Liver (tissue), 9 donors: ENCODE measurements around the gene MMRN1. TPM values are rescaled to one million over a fixed set of nuclear protein-coding genes. Genes with fewer than 3 reads are reported as not detected.

ENCODE experiments used
- DNase-seq: peaks from one replicate; pipeline ENCODE4 v3.0.0-alpha.2; 2017; ENCODE audit warnings: low spot score
- H3K27ac ChIP-seq, 2 donors: one replicate each; pipeline ENCODE4 v1.7.0; 2013; ENCODE audit warnings: inconsistent platforms in 2 of 2, low read length in 2 of 2, control low read depth in 1 of 2, low read depth in 1 of 2, mild to moderate bottlenecking in 1 of 2
- H3K27me3 ChIP-seq, 4 donors: one replicate each; pipeline versions ENCODE4 v1.6.1 to v1.7.0; 2013; ENCODE audit warnings: low read length in 3 of 4, inconsistent platforms in 1 of 4, mild to moderate bottlenecking in 1 of 4, moderate library complexity in 1 of 4; ENCODE audit not compliant: control insufficient read depth in 4 of 4, insufficient read depth in 4 of 4
- H3K36me3 ChIP-seq, 4 donors: one replicate each; pipeline versions ENCODE4 v1.6.1 to v1.7.0; 2013; ENCODE audit warnings: low read length in 3 of 4, mild to moderate bottlenecking in 3 of 4, low read depth in 1 of 4, moderate library complexity in 1 of 4; ENCODE audit not compliant: control insufficient read depth in 4 of 4, insufficient read depth in 3 of 4
- H3K4me1 ChIP-seq, 4 donors: one replicate each; pipeline versions ENCODE4 v1.6.1 to v1.7.0; 2013; ENCODE audit warnings: low read length in 3 of 4, mild to moderate bottlenecking in 3 of 4, moderate library complexity in 1 of 4; ENCODE audit not compliant: control insufficient read depth in 4 of 4, insufficient read depth in 4 of 4
- H3K4me3 ChIP-seq, 3 donors: one replicate each; pipeline versions ENCODE4 v1.6.1 to v1.7.0; 2013; ENCODE audit warnings: low read length in 3 of 3, control low read depth in 1 of 3, low read depth in 1 of 3, mild to moderate bottlenecking in 1 of 3
- H3K9ac ChIP-seq, 2 donors: one replicate each; pipeline ENCODE4 v1.7.0; 2013; ENCODE audit warnings: low read length in 2 of 2, mild to moderate bottlenecking in 2 of 2, moderate library complexity in 2 of 2, control low read depth in 1 of 2, low read depth in 1 of 2
- H3K9me3 ChIP-seq, 4 donors: one replicate each; pipeline versions ENCODE4 v1.6.1 to v1.7.0; 2013; ENCODE audit warnings: low read length in 3 of 4; ENCODE audit not compliant: control insufficient read depth in 4 of 4
- EGR1 ChIP-seq, 2 donors: IDR thresholded peaks; 2 replicates each; pipeline ENCODE4 v1.6.1; 2016 to 2018; ENCODE audit warnings: antibody characterized with exemption in 2 of 2, low read depth in 2 of 2
- FOXA1 ChIP-seq: IDR thresholded peaks from 2 replicates; pipeline ENCODE4 v1.6.1; 2016; ENCODE audit warnings: antibody characterized with exemption
- FOXA2 ChIP-seq: IDR thresholded peaks from 2 replicates; pipeline ENCODE4 v1.6.1; 2016; ENCODE audit warnings: antibody characterized with exemption
- HNF4A ChIP-seq, 2 donors: conservative IDR thresholded peaks; 2 replicates each; pipeline ENCODE4 v1.6.1; 2016; ENCODE audit warnings: antibody characterized with exemption in 2 of 2, mild to moderate bottlenecking in 2 of 2
- HNF4G ChIP-seq: IDR thresholded peaks from 2 replicates; pipeline ENCODE4 v1.6.1; 2016; ENCODE audit warnings: antibody characterized with exemption
- JUND ChIP-seq, 2 donors: IDR thresholded peaks; 2 replicates each; pipeline ENCODE4 v1.6.1; 2016; ENCODE audit warnings: antibody characterized with exemption in 2 of 2
- NR2F2 ChIP-seq: IDR thresholded peaks from 2 replicates; pipeline ENCODE4 v1.6.1; 2016; ENCODE audit warnings: antibody characterized with exemption
- RAD21 ChIP-seq, 2 donors: IDR thresholded peaks; 2 replicates each; pipeline ENCODE4 v1.6.1; 2016; ENCODE audit warnings: antibody characterized with exemption in 2 of 2, mild to moderate bottlenecking in 2 of 2
- RXRA ChIP-seq, 2 donors: IDR thresholded peaks; 2 replicates each; pipeline ENCODE4 v1.6.1; 2017 to 2018; ENCODE audit warnings: antibody characterized with exemption in 2 of 2, mild to moderate bottlenecking in 1 of 2
- SP1 ChIP-seq: IDR thresholded peaks from 2 replicates; pipeline ENCODE4 v1.6.1; 2018; ENCODE audit warnings: antibody characterized with exemption, mild to moderate bottlenecking
- TAF1 ChIP-seq: conservative IDR thresholded peaks from 2 replicates; pipeline ENCODE4 v1.6.1; 2016; ENCODE audit warnings: antibody characterized with exemption, mild to moderate bottlenecking
- YY1 ChIP-seq: IDR thresholded peaks from 2 replicates; pipeline ENCODE4 v1.6.1; 2016; ENCODE audit warnings: antibody characterized with exemption, mild to moderate bottlenecking
- WGBS: extraction: QIAGEN DNeasy Blood & Tissue Kit; methylation state at CpG from one replicate; pipeline ENCODE4 v1.1.7; 2013; 5-methylcytosine and 5-hydroxymethylcytosine counted together
- polyA plus RNA-seq, 2 donors: library from polyadenylated mRNA; stranded (reverse) in 1 of 2; unstranded in 1 of 2; fragments of 200-250 nt in 1 of 2; fragments of >200 nt in 1 of 2; fragmentation: Nextera tagmentation in 1 of 2; extraction: Ambion mirVana in 1 of 2; gene quantifications; one replicate each; pipeline versions ENCODE4 v1.2.1 to v1.2.3, GENCODE V29; 2013 to 2015
- total RNA-seq, 2 donors: library from RNA; depleted of rRNA; stranded (reverse); fragments of >200 nt; gene quantifications; one replicate each; pipeline ENCODE4 v1.2.3, GENCODE V29; 2014
- TF ChIP-seq, protein P1 (sequence below): IDR thresholded peaks from 2 replicates; pipeline ENCODE4 v1.6.1; 2016; ENCODE audit warnings: antibody characterized with exemption, mild to moderate bottlenecking
- TF ChIP-seq, protein P2 (sequence below): IDR thresholded peaks from 2 replicates; pipeline ENCODE4 v1.6.1; 2016; ENCODE audit warnings: antibody characterized with exemption
- TF ChIP-seq, protein P3 (sequence below): IDR thresholded peaks from 2 replicates; pipeline ENCODE4 v1.6.1; 2016; ENCODE audit warnings: antibody characterized with exemption
- donor health status: healthy.
- donor health status: healthy.
- donor health status: healthy.
- donor health status: healthy.
- donor health status: healthy.

Gene MMRN1
- total and polyA plus RNA-seq, 4 donors, result 4.4 to 15.6 (median 10.2) TPM

DNA sequence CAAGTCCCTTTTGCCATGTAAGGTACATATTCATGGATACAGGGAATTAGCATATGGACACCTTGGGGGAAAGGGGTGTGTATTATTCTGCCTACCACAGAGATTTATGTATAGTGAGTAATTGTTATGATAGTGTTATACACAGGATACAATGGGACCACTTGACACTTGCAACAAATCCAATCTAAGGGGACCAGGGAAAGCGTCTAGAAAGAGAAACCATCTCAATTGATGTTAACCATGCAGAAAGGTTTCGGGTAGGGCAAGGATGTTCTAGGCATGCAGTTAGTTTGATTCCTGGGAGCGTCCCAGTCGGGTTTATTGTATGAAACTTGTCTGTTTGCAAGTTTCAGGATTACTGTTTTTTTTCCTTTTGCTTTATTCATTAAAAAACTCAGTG lies 34.2 kb downstream of the MMRN1 start (continued):
- TF ChIP-seq, protein P1, sequence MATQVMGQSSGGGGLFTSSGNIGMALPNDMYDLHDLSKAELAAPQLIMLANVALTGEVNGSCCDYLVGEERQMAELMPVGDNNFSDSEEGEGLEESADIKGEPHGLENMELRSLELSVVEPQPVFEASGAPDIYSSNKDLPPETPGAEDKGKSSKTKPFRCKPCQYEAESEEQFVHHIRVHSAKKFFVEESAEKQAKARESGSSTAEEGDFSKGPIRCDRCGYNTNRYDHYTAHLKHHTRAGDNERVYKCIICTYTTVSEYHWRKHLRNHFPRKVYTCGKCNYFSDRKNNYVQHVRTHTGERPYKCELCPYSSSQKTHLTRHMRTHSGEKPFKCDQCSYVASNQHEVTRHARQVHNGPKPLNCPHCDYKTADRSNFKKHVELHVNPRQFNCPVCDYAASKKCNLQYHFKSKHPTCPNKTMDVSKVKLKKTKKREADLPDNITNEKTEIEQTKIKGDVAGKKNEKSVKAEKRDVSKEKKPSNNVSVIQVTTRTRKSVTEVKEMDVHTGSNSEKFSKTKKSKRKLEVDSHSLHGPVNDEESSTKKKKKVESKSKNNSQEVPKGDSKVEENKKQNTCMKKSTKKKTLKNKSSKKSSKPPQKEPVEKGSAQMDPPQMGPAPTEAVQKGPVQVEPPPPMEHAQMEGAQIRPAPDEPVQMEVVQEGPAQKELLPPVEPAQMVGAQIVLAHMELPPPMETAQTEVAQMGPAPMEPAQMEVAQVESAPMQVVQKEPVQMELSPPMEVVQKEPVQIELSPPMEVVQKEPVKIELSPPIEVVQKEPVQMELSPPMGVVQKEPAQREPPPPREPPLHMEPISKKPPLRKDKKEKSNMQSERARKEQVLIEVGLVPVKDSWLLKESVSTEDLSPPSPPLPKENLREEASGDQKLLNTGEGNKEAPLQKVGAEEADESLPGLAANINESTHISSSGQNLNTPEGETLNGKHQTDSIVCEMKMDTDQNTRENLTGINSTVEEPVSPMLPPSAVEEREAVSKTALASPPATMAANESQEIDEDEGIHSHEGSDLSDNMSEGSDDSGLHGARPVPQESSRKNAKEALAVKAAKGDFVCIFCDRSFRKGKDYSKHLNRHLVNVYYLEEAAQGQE, result no peak
- no peak for TF ChIP-seq FOXA2

DNA sequence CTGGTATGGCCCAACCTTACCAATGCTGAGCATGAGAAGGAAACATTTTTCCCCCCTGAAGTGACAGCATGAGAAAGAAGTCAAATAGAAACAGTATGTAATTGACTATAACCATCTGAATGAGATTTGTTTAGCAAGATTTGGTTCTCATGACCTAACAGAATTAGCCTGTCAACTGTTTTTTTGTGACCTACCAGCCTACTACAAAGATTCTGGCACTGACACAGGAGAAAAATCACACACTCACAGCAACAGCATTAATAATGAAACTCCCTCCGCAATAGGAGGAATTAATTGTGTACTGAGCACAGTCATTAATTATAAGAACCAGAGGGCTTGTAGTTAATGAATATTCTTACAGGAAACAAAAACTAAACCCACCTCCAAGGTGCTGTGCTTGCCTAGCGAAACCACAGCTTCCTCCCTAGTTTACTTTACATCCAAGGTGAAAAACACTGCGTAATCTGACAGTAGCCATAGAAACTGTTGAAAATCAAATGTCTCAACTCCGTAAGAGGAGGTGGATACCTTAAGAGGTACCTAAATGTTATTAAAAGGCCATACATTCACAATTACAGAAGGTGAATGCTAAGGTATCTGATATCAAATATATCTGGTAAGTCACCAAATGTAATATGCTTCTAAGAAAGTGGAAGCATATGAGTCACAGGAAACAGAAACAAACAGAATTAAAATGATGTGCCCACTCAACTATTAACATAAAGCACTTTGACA lies 34.9 kb downstream of the MMRN1 start:
- Histone ChIP-seq H3K27ac (no peak overlapping the region), H3K9ac (no peak overlapping the region), H3K9me3 (no peaks in the 10 kb centered on the region), H3K36me3 (no peaks in the 10 kb centered on the region), H3K27me3 (no peaks in the 10 kb centered on the region), H3K4me3 (no peak overlapping the region), H3K4me1 (no peaks in the 10 kb centered on the region)
- TF ChIP-seq HNF4G (no peak), JUND (IDR thresholded peaks at IDR 0.05) (no peak), EGR1 (IDR thresholded peaks at IDR 0.05; ENCODE audit: low read depth in 2 of 2) (no peak)
- no peak for DNase-seq
- WGBS, result 62% methylated on average over 4 of the region's 4 CpGs

DNA sequence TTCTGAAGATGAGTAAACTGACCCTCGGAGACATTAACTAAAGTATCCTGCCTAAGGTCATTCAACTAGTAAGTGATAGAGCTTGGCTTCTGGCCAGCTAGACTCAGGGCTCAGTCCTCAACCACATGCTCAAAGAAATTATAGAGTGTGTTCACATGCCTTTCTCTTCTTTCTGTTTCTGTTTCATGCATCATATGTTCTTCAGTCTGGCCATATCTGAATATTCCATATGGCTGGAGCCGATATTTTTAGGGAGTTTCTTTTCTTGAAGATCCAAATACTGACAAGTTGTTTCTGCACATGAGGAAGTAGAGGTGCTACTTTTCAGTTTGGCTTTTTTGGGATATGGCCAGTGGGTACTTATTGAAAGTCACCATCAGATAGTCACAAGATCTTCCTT lies 44.9 kb downstream of the MMRN1 start:
- Histone ChIP-seq H3K9ac (no peak overlapping the region), H3K4me3 (no peak overlapping the region), H3K27me3 (no peaks in the 10 kb centered on the region), H3K27ac (no peak overlapping the region), H3K9me3 (no peaks in the 10 kb centered on the region), H3K36me3 (no peaks in the 10 kb centered on the region), H3K4me1 (no peaks in the 10 kb centered on the region)
- DNase-seq, result no peak
- TF ChIP-seq JUND (IDR thresholded peaks at IDR 0.05) (no peak), YY1 (no peak), HNF4A (conservative IDR thresholded peaks at IDR 0.05) (no peak), FOXA1 (no peak), RAD21 (IDR thresholded peaks at IDR 0.05) (no peak), HNF4G (no peak), RXRA (IDR thresholded peaks at IDR 0.05) (no peak), EGR1 (IDR thresholded peaks at IDR 0.05; ENCODE audit: low read depth in 2 of 2) (no peak), SP1 (no peak), NR2F2 (no peak), TAF1 (no peak), FOXA2 (no peak)
- TF ChIP-seq, protein P2, sequence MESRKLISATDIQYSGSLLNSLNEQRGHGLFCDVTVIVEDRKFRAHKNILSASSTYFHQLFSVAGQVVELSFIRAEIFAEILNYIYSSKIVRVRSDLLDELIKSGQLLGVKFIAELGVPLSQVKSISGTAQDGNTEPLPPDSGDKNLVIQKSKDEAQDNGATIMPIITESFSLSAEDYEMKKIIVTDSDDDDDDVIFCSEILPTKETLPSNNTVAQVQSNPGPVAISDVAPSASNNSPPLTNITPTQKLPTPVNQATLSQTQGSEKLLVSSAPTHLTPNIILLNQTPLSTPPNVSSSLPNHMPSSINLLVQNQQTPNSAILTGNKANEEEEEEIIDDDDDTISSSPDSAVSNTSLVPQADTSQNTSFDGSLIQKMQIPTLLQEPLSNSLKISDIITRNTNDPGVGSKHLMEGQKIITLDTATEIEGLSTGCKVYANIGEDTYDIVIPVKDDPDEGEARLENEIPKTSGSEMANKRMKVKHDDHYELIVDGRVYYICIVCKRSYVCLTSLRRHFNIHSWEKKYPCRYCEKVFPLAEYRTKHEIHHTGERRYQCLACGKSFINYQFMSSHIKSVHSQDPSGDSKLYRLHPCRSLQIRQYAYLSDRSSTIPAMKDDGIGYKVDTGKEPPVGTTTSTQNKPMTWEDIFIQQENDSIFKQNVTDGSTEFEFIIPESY, result no peak
- TF ChIP-seq, protein P1, result no peak
- TF ChIP-seq, protein P3, sequence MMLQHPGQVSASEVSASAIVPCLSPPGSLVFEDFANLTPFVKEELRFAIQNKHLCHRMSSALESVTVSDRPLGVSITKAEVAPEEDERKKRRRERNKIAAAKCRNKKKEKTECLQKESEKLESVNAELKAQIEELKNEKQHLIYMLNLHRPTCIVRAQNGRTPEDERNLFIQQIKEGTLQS, result no peak
- 57% methylated on average over 2 of the region's 2 CpGs for WGBS
